Thyroid gland (tissue), 4 donors: ENCODE results near the gene HDAC7.

Experiments used
- POLR2A ChIP-seq, 2 donors: fragments of 450-650 bp; IDR thresholded peaks; one replicate each; pipeline ENCODE4 v1.6.1; 2017; ENCODE audit warnings: antibody characterized with exemption in 2 of 2, mild to moderate bottlenecking in 2 of 2, moderate library complexity in 1 of 2
- TF ChIP-seq, protein P1 (sequence below), 6 experiments: fragments of 200-600 bp in 3 of 6; fragments of 450-650 bp in 3 of 6; sonication (generic) in 3 of 6; IDR thresholded peaks; one replicate each; pipeline ENCODE4 v1.5.1; 2016 to 2019; ENCODE audit warnings: antibody characterized with exemption in 6 of 6, mild to moderate bottlenecking in 2 of 6, inconsistent platforms in 1 of 6, moderate library complexity in 1 of 6

GRCh38 chr12:47821346-47821706 lies 1.6 kb upstream of the HDAC7 start:
- TF ChIP-seq, protein P1, sequence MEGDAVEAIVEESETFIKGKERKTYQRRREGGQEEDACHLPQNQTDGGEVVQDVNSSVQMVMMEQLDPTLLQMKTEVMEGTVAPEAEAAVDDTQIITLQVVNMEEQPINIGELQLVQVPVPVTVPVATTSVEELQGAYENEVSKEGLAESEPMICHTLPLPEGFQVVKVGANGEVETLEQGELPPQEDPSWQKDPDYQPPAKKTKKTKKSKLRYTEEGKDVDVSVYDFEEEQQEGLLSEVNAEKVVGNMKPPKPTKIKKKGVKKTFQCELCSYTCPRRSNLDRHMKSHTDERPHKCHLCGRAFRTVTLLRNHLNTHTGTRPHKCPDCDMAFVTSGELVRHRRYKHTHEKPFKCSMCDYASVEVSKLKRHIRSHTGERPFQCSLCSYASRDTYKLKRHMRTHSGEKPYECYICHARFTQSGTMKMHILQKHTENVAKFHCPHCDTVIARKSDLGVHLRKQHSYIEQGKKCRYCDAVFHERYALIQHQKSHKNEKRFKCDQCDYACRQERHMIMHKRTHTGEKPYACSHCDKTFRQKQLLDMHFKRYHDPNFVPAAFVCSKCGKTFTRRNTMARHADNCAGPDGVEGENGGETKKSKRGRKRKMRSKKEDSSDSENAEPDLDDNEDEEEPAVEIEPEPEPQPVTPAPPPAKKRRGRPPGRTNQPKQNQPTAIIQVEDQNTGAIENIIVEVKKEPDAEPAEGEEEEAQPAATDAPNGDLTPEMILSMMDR (IDR thresholded peaks at IDR 0.05): no peak
- TF ChIP-seq POLR2A (IDR thresholded peaks at IDR 0.05): no peak
